ENCODE measurements around the gene PDE8B. TPM values are rescaled to one million over a fixed set of nuclear protein-coding genes. Genes with fewer than 3 reads are reported as not detected.

PDE8B gene
- total RNA-seq, 6 experiments from 2014 or later = 1.2 to 5.4 (median 2.4) TPM

- no peaks in the 10 kb centered on the region for H3K27me3 ChIP-seq
- no peaks in the 10 kb centered on the region for H3K9me3 ChIP-seq
- ATAC-seq (no peak), DNase-seq (no peak)
- H3K4me1 ChIP-seq = peaks cover 0 to 2% (median under 1%) of the 10 kb centered on the region in 4 donors
- no peaks in the 10 kb centered on the region for H3K36me3 ChIP-seq
- 50% methylated on average over 2 of the region's 2 CpGs for WGBS (ENCODE audit: insufficient coverage, low coverage, low lambda C conversion rate, missing lambda C conversion rate)
- TF ChIP-seq CTCF (IDR thresholded peaks at IDR 0.05) = no peak
- TF ChIP-seq POLR2A (IDR thresholded peaks at IDR 0.05) = no peak
- H3K4me3 ChIP-seq = no peak overlapping the region
- intact Hi-C loops (cut with DNase I) = no loop called here
- no peak overlapping the region for H3K27ac ChIP-seq
These were observed 17.9 kb upstream of the PDE8B start for GRCh38 chr5:77192441-77193050.

- no peaks in the 10 kb centered on the region for H3K36me3 ChIP-seq
- intact Hi-C loops (cut with DNase I) = no loop called here
- TF ChIP-seq POLR2A (IDR thresholded peaks at IDR 0.05) = no peak
- H3K4me1 ChIP-seq = no peaks in the 10 kb centered on the region
- DNase-seq (no peak), ATAC-seq (no peak)
- no peak overlapping the region for H3K4me3 ChIP-seq
- no peaks in the 10 kb centered on the region for H3K9me3 ChIP-seq
- H3K27ac ChIP-seq = no peak overlapping the region
- H3K27me3 ChIP-seq = no peaks in the 10 kb centered on the region
These were observed 15.7 kb upstream of the PDE8B start for GRCh38 chr5:77194762-77195161.

- WGBS (ENCODE audit: insufficient coverage, low coverage, low lambda C conversion rate, missing lambda C conversion rate) = 44% methylated on average over 2 of the region's 2 CpGs
- intact Hi-C loops (cut with DNase I) = no loop called here
- H3K4me1 ChIP-seq = no peaks in the 10 kb centered on the region
- no peaks in the 10 kb centered on the region for H3K36me3 ChIP-seq
- TF ChIP-seq POLR2A (IDR thresholded peaks at IDR 0.05) = no peak
- TF ChIP-seq CTCF (IDR thresholded peaks at IDR 0.05) = no peak
- DNase-seq (no peak), ATAC-seq (no peak)
- no peaks in the 10 kb centered on the region for H3K27me3 ChIP-seq
- H3K4me3 ChIP-seq = no peak overlapping the region
- no peaks in the 10 kb centered on the region for H3K9me3 ChIP-seq
- H3K27ac ChIP-seq = no peak overlapping the region
These were observed 12.5 kb upstream of the PDE8B start for GRCh38 chr5:77197840-77198554.

GRCh38 chr5:77200663-77201062, 9.8 kb upstream of the PDE8B start:
- Histone ChIP-seq H3K27me3 (no peaks in the 10 kb centered on the region), H3K27ac (no peak overlapping the region), H3K9me3 (no peaks in the 10 kb centered on the region), H3K4me3 (no peak overlapping the region), H3K4me1 (no peaks in the 10 kb centered on the region), H3K36me3 (no peaks in the 10 kb centered on the region)
- TF ChIP-seq CTCF (IDR thresholded peaks at IDR 0.05) (no peak), POLR2A (IDR thresholded peaks at IDR 0.05) (no peak)
- intact Hi-C loops (cut with DNase I) = no loop called here
- ATAC-seq (no peak), DNase-seq (no peak)
- 100% methylated on average over 1 of the region's 1 CpG for WGBS (ENCODE audit: insufficient coverage, low coverage, low lambda C conversion rate, missing lambda C conversion rate)

GRCh38 chr5:77202145-77202544, 8.3 kb upstream of the PDE8B start:
- no peak for ATAC-seq
- no peak overlapping the region for H3K4me3 ChIP-seq
- DNase-seq = no peak
- TF ChIP-seq POLR2A (IDR thresholded peaks at IDR 0.05) = no peak
- TF ChIP-seq CTCF (IDR thresholded peaks at IDR 0.05) = no peak
- H3K36me3 ChIP-seq = no peaks in the 10 kb centered on the region
- H3K4me1 ChIP-seq = no peaks in the 10 kb centered on the region
- no peaks in the 10 kb centered on the region for H3K27me3 ChIP-seq
- intact Hi-C loops (cut with DNase I) = no loop called here
- H3K9me3 ChIP-seq = no peaks in the 10 kb centered on the region
- H3K27ac ChIP-seq = no peak overlapping the region

Data from right lobe of liver (tissue), 6 donors.